Muscle of back (tissue), 13 donors: ENCODE data around the gene EPN3. TPM values are rescaled to one million over a fixed set of nuclear protein-coding genes. Genes with fewer than 3 reads are reported as not detected.
A peak's percentile ranks its signal among the peaks of the same experiment; 100 is the strongest.

Source experiments
- DNase-seq, 3 donors: peaks; one replicate each; pipeline versions ENCODE4 v3.0.0 to v3.0.0-alpha.2; 2013
- long read RNA-seq, 9 donors: transcript quantifications; one replicate each; lab custom pipeline, GENCODE V29; 2026
- polyA plus RNA-seq, 10 donors: library from polyadenylated mRNA; unstranded; fragments of 120-200 nt; gene quantifications; one replicate each; pipeline ENCODE4 v1.2.1, GENCODE V29; 2013; ENCODE audit not compliant: insufficient read length in 10 of 10

Gene EPN3
- polyA plus RNA-seq = 1 to 10 TPM in 6 of 10 donors, under 1 TPM in 4; 0.81 to 3.5 (median 1.3) TPM
- long read RNA-seq, donor 1 = 0 reads
- long read RNA-seq, donor 2 = 0 reads
- long read RNA-seq, donor 3 = 0 reads
- long read RNA-seq, donor 4 = 0 reads
- long read RNA-seq, donor 5 = 0 reads
- long read RNA-seq, donor 6 = 0 reads
- long read RNA-seq, donor 7 = 0 reads
- long read RNA-seq, donor 8 = 0 reads
- long read RNA-seq, donor 9 = 0 reads

GRCh38 chr17:50532452-50533024 lies at the start of gene EPN3:
EPN3 (plus strand) TSS chr17:50532735; CDS start chr17:50536557, 3,822 bp downstream.
- no peak for DNase-seq

GRCh38 chr17:50483266-50483665 lies 49.3 kb upstream of the EPN3 start:
- DNase-seq = no peak

- DNase-seq = no peak
Observed at GRCh38 chr17:50484386-50485155, 48.0 kb upstream of the EPN3 start.

GRCh38 chr17:50487213-50488096 lies 45.1 kb upstream of the EPN3 start:
- DNase-seq = no peak

GRCh38 chr17:50488880-50489279 lies 43.7 kb upstream of the EPN3 start:
- no peak for DNase-seq

- no peak for DNase-seq
Observed at GRCh38 chr17:50491505-50491904, 41.0 kb upstream of the EPN3 start.

GRCh38 chr17:50492214-50492613 lies 40.3 kb upstream of the EPN3 start:
- no peak for DNase-seq

- DNase-seq = no peak
Observed at GRCh38 chr17:50493744-50494143, 38.8 kb upstream of the EPN3 start.

- no peak for DNase-seq
Observed at GRCh38 chr17:50495217-50495823, 37.2 kb upstream of the EPN3 start.

- DNase-seq = no peak
Observed at GRCh38 chr17:50495918-50496317, 36.6 kb upstream of the EPN3 start.

GRCh38 chr17:50498021-50498874 lies 34.3 kb upstream of the EPN3 start:
- DNase-seq = no peak

GRCh38 chr17:50499270-50499669 lies 33.3 kb upstream of the EPN3 start:
- no peak for DNase-seq

- DNase-seq = peak in 1 of 3 donors; percentile 40
Observed at GRCh38 chr17:50499721-50500120, 32.8 kb upstream of the EPN3 start.

- DNase-seq = no peak
Observed at GRCh38 chr17:50501054-50501453, 31.5 kb upstream of the EPN3 start.

- no peak for DNase-seq
Observed at GRCh38 chr17:50502301-50502990, 30.1 kb upstream of the EPN3 start.

GRCh38 chr17:50505591-50506130 lies 26.9 kb upstream of the EPN3 start:
- DNase-seq = no peak

- no peak for DNase-seq
Observed at GRCh38 chr17:50506298-50506697, 26.2 kb upstream of the EPN3 start.

GRCh38 chr17:50507871-50508572 lies 24.5 kb upstream of the EPN3 start, which contains the start of gene MYCBPAP:
MYCBPAP (plus strand) TSS chr17:50508439; CDS start chr17:50508675, 236 bp downstream.
- peak; percentile 72 to 94 (median 86) for DNase-seq
